Endothelial cell of umbilical vein (primary cell): ENCODE measurements around the gene EIF4B. TPM values are rescaled to one million over a fixed set of nuclear protein-coding genes. Genes with fewer than 3 reads are reported as not detected.

Source experiments
- BruUV-seq: library from RNA; stranded (reverse); fragments of 400-500 nt; replicated peaks from 2 replicates; lab custom pipeline; 2021; lab: Mats Ljungman, UMichigan
- CTCF ChIA-PET: fragments of 300-600, 350-600 bp; sonication (Branson Sonifier 250); formaldehyde crosslinking; loops from one replicate; lab custom pipeline; 2021; ENCODE audit warnings: antibody characterized with exemption, inconsistent platforms; lab: Charles Lee
- POLR2A ChIA-PET: fragments of 300-600, 350-600 bp; sonication (Branson Sonifier 250); formaldehyde crosslinking; loops from one replicate; lab custom pipeline; 2021; ENCODE audit warnings: antibody characterized with exemption, inconsistent platforms; lab: Charles Lee
- DNase-seq: peaks from one replicate; pipeline ENCODE4 v3.0.0-alpha.2; 2011; ENCODE audit warnings: low read depth, low spot score
- FAIRE-seq: peaks from 2 replicates; lab custom pipeline; 2011; peaks lifted over from hg19 to GRCh38; lab: Jason Lieb, UNC
- H2AFZ ChIP-seq: 2 replicates; pipeline ENCODE4 v1.6.0; 2012; ENCODE audit warnings: low read depth, low read length, control low read depth, inconsistent platforms
- H3K27ac ChIP-seq: 2 replicates; pipeline ENCODE4 v1.5.1; 2011; ENCODE audit warnings: low read depth, mild to moderate bottlenecking, control low read depth, low read length, moderate library complexity; ENCODE audit not compliant: insufficient read depth
- H3K27me3 ChIP-seq, 2 experiments: 2 replicates each; pipeline versions ENCODE4 v1.6.0 to v1.6.1; 2011; ENCODE audit warnings: low read length in 2 of 2, mixed read lengths in 1 of 2; ENCODE audit not compliant: control insufficient read depth in 2 of 2, insufficient read depth in 2 of 2
- H3K36me3 ChIP-seq, 2 experiments: 2 replicates in 1 of 2; 3 replicates in 1 of 2; pipeline ENCODE4 v1.5.1; 2011; ENCODE audit warnings: low read length in 2 of 2, mild to moderate bottlenecking in 1 of 2, moderate library complexity in 1 of 2; ENCODE audit not compliant: control insufficient read depth in 2 of 2, insufficient read depth in 2 of 2; ENCODE audit errors: extremely low read depth in 1 of 2
- H3K4me1 ChIP-seq: 3 replicates; pipeline ENCODE4 v1.5.1; 2011; ENCODE audit warnings: mild to moderate bottlenecking, low read length; ENCODE audit not compliant: control insufficient read depth, insufficient read depth; ENCODE audit errors: extremely low read depth
- H3K4me2 ChIP-seq: 2 replicates; pipeline ENCODE4 v1.6.1; 2011; ENCODE audit warnings: low read length, control low read depth, mixed read lengths; ENCODE audit not compliant: insufficient read depth
- H3K4me3 ChIP-seq, 3 experiments: fragments of 200-600 bp in 1 of 3; sonication (generic), shearing (Covaris generic) in 1 of 3; replicated peaks in 1 of 3; 2 replicates each; pipeline ENCODE4 v1.5.1; 2011 to 2016; ENCODE audit warnings: control low read depth in 3 of 3, low read length in 3 of 3, mild to moderate bottlenecking in 2 of 3, inconsistent platforms in 1 of 3, low read depth in 1 of 3, moderate library complexity in 1 of 3; ENCODE audit not compliant: insufficient read depth in 1 of 3
- H3K79me2 ChIP-seq: 2 replicates; pipeline ENCODE4 v1.6.0; 2012; ENCODE audit warnings: low read length, inconsistent platforms; ENCODE audit not compliant: control insufficient read depth, insufficient read depth
- H3K9ac ChIP-seq: replicated peaks from 2 replicates; pipeline ENCODE3; 2011; ENCODE audit warnings: low read length, control low read depth; ENCODE audit not compliant: insufficient read depth; ENCODE audit errors: extremely low read depth
- H3K9me1 ChIP-seq: replicated peaks from 3 replicates; pipeline ENCODE4 v1.6.0; 2011; ENCODE audit warnings: mild to moderate bottlenecking, low read length; ENCODE audit not compliant: control insufficient read depth, insufficient read depth; ENCODE audit errors: extremely low read depth
- H3K9me3 ChIP-seq: replicated peaks from 2 replicates; pipeline ENCODE4 v1.5.1; 2012; ENCODE audit warnings: low read length, inconsistent platforms; ENCODE audit not compliant: control insufficient read depth, insufficient read depth
- H4K20me1 ChIP-seq: replicated peaks from 2 replicates; pipeline ENCODE3; 2011; ENCODE audit warnings: mild to moderate bottlenecking, low read length; ENCODE audit not compliant: control insufficient read depth, insufficient read depth; ENCODE audit errors: extremely low read depth
- CTCF ChIP-seq, 2 donors: IDR thresholded peaks; 1 replicate in 1 of 2; 2 replicates in 1 of 2; pipeline ENCODE4 v1.5.1; 2011; ENCODE audit warnings: low read length in 2 of 2, mild to moderate bottlenecking in 2 of 2, moderate library complexity in 2 of 2, control low read depth in 1 of 2, inconsistent platforms in 1 of 2, low read depth in 1 of 2; ENCODE audit not compliant: insufficient read depth in 1 of 2; ENCODE audit errors: extremely low read depth in 1 of 2
- EZH2 ChIP-seq: IDR thresholded peaks from 2 replicates; pipeline ENCODE4 v1.6.1; 2012; ENCODE audit warnings: borderline replicate concordance, low read depth, mild to moderate bottlenecking, moderate library complexity, low read length, inconsistent platforms; ENCODE audit not compliant: severe bottlenecking
- FOS ChIP-seq: IDR thresholded peaks from 2 replicates; pipeline ENCODE4 v1.6.1; 2011; ENCODE audit warnings: mild to moderate bottlenecking, low read length, moderate library complexity, borderline replicate concordance; ENCODE audit not compliant: insufficient read depth
- GATA2 ChIP-seq: IDR thresholded peaks from 2 replicates; pipeline ENCODE4 v1.7.0; 2011; ENCODE audit warnings: low read depth, mild to moderate bottlenecking, moderate library complexity, mixed read lengths, low read length; ENCODE audit not compliant: insufficient read length, insufficient read depth
- JUN ChIP-seq: IDR thresholded peaks from 2 replicates; pipeline ENCODE4 v1.6.1; 2011; ENCODE audit warnings: borderline replicate concordance, low read depth; ENCODE audit not compliant: insufficient read length, insufficient read depth
- MAX ChIP-seq: IDR thresholded peaks from 2 replicates; pipeline ENCODE4 v1.6.1; 2011; ENCODE audit not compliant: insufficient read depth, insufficient read length
- MYC ChIP-seq: IDR thresholded peaks from one replicate; pipeline ENCODE4 v1.6.1; 2011; ENCODE audit warnings: mild to moderate bottlenecking, low read depth, low read length
- POLR2A ChIP-seq: IDR thresholded peaks from 2 replicates; pipeline ENCODE4 v1.6.1; 2012; ENCODE audit warnings: low read depth, mild to moderate bottlenecking, control low read depth, low read length
- POLR2AphosphoS5 ChIP-seq: IDR thresholded peaks from 2 replicates; pipeline ENCODE4 v1.6.1; 2012; ENCODE audit warnings: low read depth, mild to moderate bottlenecking, control low read depth, low read length, moderate library complexity; ENCODE audit not compliant: insufficient read depth
- dilution Hi-C: fragments of 300-500 bp; cut with MboI; formaldehyde crosslinking; loops from one replicate; pipeline ENCODE4 v1.15.0; 2019; ENCODE audit warnings: low sequenced_read_pairs; ENCODE audit not compliant: extremely low pct_ligation_motif_present
- intact Hi-C: fragments of 100-400 bp; cut with micrococcal nuclease; formaldehyde crosslinking; loops from one replicate; pipeline ENCODE4 v1.10.0; 2022
- polyA plus RNA-seq, 4 experiments: library from polyadenylated mRNA; depleted of rRNA in 3 of 4; stranded (reverse) in 3 of 4; unstranded in 1 of 4; fragments of >200 nt; gene quantifications; 2 replicates each; pipeline versions ENCODE4 v1.2.1 to v1.2.3, GENCODE V29; 2011 to 2012; ENCODE audit warnings: missing spikeins in 1 of 4
- total RNA-seq: library from RNA; stranded (reverse); gene quantifications from 2 replicates; pipeline ENCODE4 v1.2.3, GENCODE V29; 2021

Gene EIF4B
- total and polyA plus RNA-seq, 2 donors (not counting 3 experiments of a cell fraction or from before 2014, with no cell fraction given), result 233 to 382 TPM

- intact Hi-C loops, result no loop called here
Measured at GRCh38 chr12:53067993-53068770, 61.9 kb downstream of the EIF4B start.

GRCh38 chr12:53068811-53069585 lies 62.7 kb downstream of the EIF4B start:
- Histone ChIP-seq H3K4me3 (no peak overlapping the region), H2AFZ (no peak overlapping the region), H4K20me1 (no peaks in the 10 kb centered on the region), H3K9me1 (no peaks in the 10 kb centered on the region), H3K27me3 (no peaks in the 10 kb centered on the region), H3K27ac (no peak overlapping the region), H3K4me2 (no peak overlapping the region), H3K9me3 (no peaks in the 10 kb centered on the region), H3K4me1 (peaks cover 38% of the 10 kb centered on the region), H3K36me3 (peaks cover 0 to 6% of the 10 kb centered on the region in 2 experiments), H3K79me2 (no peaks in the 10 kb centered on the region), H3K9ac (no peak overlapping the region)
- POLR2A ChIA-PET, result no interaction called here
- TF ChIP-seq FOS (no peak), JUN (no peak), MYC (no peak), GATA2 (no peak), POLR2AphosphoS5 (no peak), CTCF (IDR thresholded peaks at IDR 0.05; ENCODE audit: extremely low read depth in 1 of 2, insufficient read depth in 1 of 2, low read depth in 1 of 2, low read length in 2 of 2) (no peak), EZH2 (no peak), POLR2A (no peak), MAX (no peak)
- DNase-seq, result no peak
- CTCF ChIA-PET, result interaction anchor here (1.1 to 14.2 kb wide), 7 partner anchors 9 to 252 kb away, joined by 3 to 463 read pairs (median 79); partner anchors contain the start of genes AAAS, IGFBP6, SOAT2 and SPRYD3
- dilution Hi-C loops (no loop called here), intact Hi-C loops (no loop called here)
- FAIRE-seq, result no peak
- no TSS peak for BruUV-seq

More at GRCh38 chr12:53067993-53068770, 61.9 kb downstream of the EIF4B start:
- Histone ChIP-seq H3K4me3 (no peak overlapping the region), H2AFZ (no peak overlapping the region), H4K20me1 (no peaks in the 10 kb centered on the region), H3K36me3 (peaks cover 2 to 7% of the 10 kb centered on the region in 2 experiments), H3K4me2 (no peak overlapping the region), H3K4me1 (peaks cover 38% of the 10 kb centered on the region), H3K9ac (no peak overlapping the region), H3K9me3 (no peaks in the 10 kb centered on the region), H3K27ac (no peak overlapping the region), H3K79me2 (no peaks in the 10 kb centered on the region), H3K9me1 (no peaks in the 10 kb centered on the region), H3K27me3 (no peaks in the 10 kb centered on the region)
- dilution Hi-C loops, result no loop called here
- ChIA-PET CTCF (interaction anchor here (1.1 to 14.2 kb wide), 9 partner anchors 10 to 253 kb away, joined by 3 to 463 read pairs (median 79); partner anchors contain the start of genes AAAS, CSAD, IGFBP6 and SOAT2), POLR2A (interaction anchor here (1.3 kb wide), 1 partner anchor 14 kb away, joined by 3 read pairs; no protein-coding TSS in a partner anchor)
- TF ChIP-seq EZH2 (no peak), GATA2 (no peak), MYC (no peak)
- FAIRE-seq (no peak), DNase-seq (no peak)
- no TSS peak for BruUV-seq
